ENCODE measurements around the gene OAS1.
"Not testable (repeated sequence)": the region's sequence is repeated elsewhere in the genome, so short reads cannot be mapped to it uniquely, and the experiment has no call there.

Gene OAS1

GRCh38 chr12:112924986-112925385, 18.2 kb downstream of the OAS1 start:
- no peak for TF ChIP-seq CTCF (IDR thresholded peaks at IDR 0.05; ENCODE audit: insufficient read depth, low read depth, low read length, missing control alignments)
- no peak overlapping the region for H3K4me3 ChIP-seq (ENCODE audit: low read length)
- DNase-seq (ENCODE audit: low read depth) = no peak

GRCh38 chr12:112926416-112927033, 19.8 kb downstream of the OAS1 start:
- not testable (repeated sequence) for H3K4me3 ChIP-seq (ENCODE audit: low read length)
- peak; percentile 47 for DNase-seq (ENCODE audit: low read depth)

GRCh38 chr12:112927475-112927874, 20.7 kb downstream of the OAS1 start:
- H3K4me3 ChIP-seq (ENCODE audit: low read length) = no peak overlapping the region
- DNase-seq (ENCODE audit: low read depth) = no peak
- TF ChIP-seq CTCF (IDR thresholded peaks at IDR 0.05; ENCODE audit: insufficient read depth, low read depth, low read length, missing control alignments) = no peak

GRCh38 chr12:112927925-112928324, 21.2 kb downstream of the OAS1 start:
- no peak overlapping the region for H3K4me3 ChIP-seq (ENCODE audit: low read length)
- no peak for DNase-seq (ENCODE audit: low read depth)
- no peak for TF ChIP-seq CTCF (IDR thresholded peaks at IDR 0.05; ENCODE audit: insufficient read depth, low read depth, low read length, missing control alignments)

- H3K4me3 ChIP-seq (ENCODE audit: low read length) = no peak overlapping the region
- no peak for TF ChIP-seq CTCF (IDR thresholded peaks at IDR 0.05; ENCODE audit: insufficient read depth, low read depth, low read length, missing control alignments)
- no peak for DNase-seq (ENCODE audit: low read depth)
Observed at GRCh38 chr12:112928978-112929377, 22.2 kb downstream of the OAS1 start.

GRCh38 chr12:112929715-112930114, 23.0 kb downstream of the OAS1 start:
- DNase-seq (ENCODE audit: low read depth) = no peak
- H3K4me3 ChIP-seq (ENCODE audit: low read length) = no peak overlapping the region
- no peak for TF ChIP-seq CTCF (IDR thresholded peaks at IDR 0.05; ENCODE audit: insufficient read depth, low read depth, low read length, missing control alignments)

GRCh38 chr12:112930350-112930749, 23.6 kb downstream of the OAS1 start:
- no peak overlapping the region for H3K4me3 ChIP-seq (ENCODE audit: low read length)
- DNase-seq (ENCODE audit: low read depth) = no peak
- TF ChIP-seq CTCF (IDR thresholded peaks at IDR 0.05; ENCODE audit: insufficient read depth, low read depth, low read length, missing control alignments) = no peak
